Skin of body (tissue), 3 donors: Measurements from ENCODE around the gene CDKL5. TPM values are rescaled to one million over a fixed set of nuclear protein-coding genes. Genes with fewer than 3 reads are reported as not detected.

ENCODE experiments used
- DNase-seq: peaks from one replicate; lab custom pipeline; 2025; lab: John Stamatoyannopoulos, UW
- small RNA-seq: library from RNA; depleted of rRNA; stranded (forward); fragments of <200 nt; gene quantifications from one replicate; pipeline ENCODE3, GENCODE V24; 2014; ENCODE audit warnings: low replicate concordance
- total RNA-seq: library from RNA; depleted of rRNA; stranded (reverse); fragments of >200 nt; gene quantifications from one replicate; pipeline ENCODE4 v1.2.3, GENCODE V29; 2014

The CDKL5 gene
- total RNA-seq, 1 donor from 2014 or later = 8.1 TPM

- DNase-seq = no peak
Observed at GRCh38 chrX:18692541-18692940, 267.1 kb downstream of the CDKL5 start.

- DNase-seq = no peak
Observed at GRCh38 chrX:18696653-18697052, 271.2 kb downstream of the CDKL5 start.

- DNase-seq = no peak
Observed at GRCh38 chrX:18698737-18699650, 273.6 kb downstream of the CDKL5 start.

GRCh38 chrX:18701621-18702361, 276.4 kb downstream of the CDKL5 start:
- no peak for DNase-seq

- no peak for DNase-seq
Observed at GRCh38 chrX:18702362-18703195, 277.2 kb downstream of the CDKL5 start.

Small RNA genes within 50 kb of the gene (small RNA-seq; reads per million reads assigned to genes)
- not detected for gene RF00019

Other genes with a start within 250 kb of the CDKL5 start
- not detected for gene BEND2, start 204.7 kb upstream of the CDKL5 start, total RNA-seq
- 7.4 TPM for gene SCML2, start 70.9 kb upstream of the CDKL5 start, total RNA-seq
- not detected for gene RS1, start 246.5 kb downstream of the CDKL5 start, total RNA-seq